Keratinocyte (primary cell): Measurements from ENCODE around the gene SELENOS.

Experiments
- CTCF ChIP-seq, 3 experiments: IDR thresholded peaks in 1 of 3; conservative IDR thresholded peaks in 1 of 3; optimal IDR thresholded peaks in 1 of 3; 2 replicates in 2 of 3; 3 replicates in 1 of 3; pipeline versions ENCODE3 to v1.5.1; 2011; ENCODE audit warnings: low read length in 3 of 3, mild to moderate bottlenecking in 3 of 3, moderate library complexity in 2 of 3, control low read depth in 1 of 3, inconsistent platforms in 1 of 3; ENCODE audit not compliant: insufficient read depth in 2 of 3; ENCODE audit errors: extremely low read depth in 1 of 3
- EZH2 ChIP-seq: IDR thresholded peaks from one replicate; pipeline ENCODE4 v1.6.1; 2012; ENCODE audit warnings: inconsistent platforms, mild to moderate bottlenecking, low read length, moderate library complexity

DNA sequence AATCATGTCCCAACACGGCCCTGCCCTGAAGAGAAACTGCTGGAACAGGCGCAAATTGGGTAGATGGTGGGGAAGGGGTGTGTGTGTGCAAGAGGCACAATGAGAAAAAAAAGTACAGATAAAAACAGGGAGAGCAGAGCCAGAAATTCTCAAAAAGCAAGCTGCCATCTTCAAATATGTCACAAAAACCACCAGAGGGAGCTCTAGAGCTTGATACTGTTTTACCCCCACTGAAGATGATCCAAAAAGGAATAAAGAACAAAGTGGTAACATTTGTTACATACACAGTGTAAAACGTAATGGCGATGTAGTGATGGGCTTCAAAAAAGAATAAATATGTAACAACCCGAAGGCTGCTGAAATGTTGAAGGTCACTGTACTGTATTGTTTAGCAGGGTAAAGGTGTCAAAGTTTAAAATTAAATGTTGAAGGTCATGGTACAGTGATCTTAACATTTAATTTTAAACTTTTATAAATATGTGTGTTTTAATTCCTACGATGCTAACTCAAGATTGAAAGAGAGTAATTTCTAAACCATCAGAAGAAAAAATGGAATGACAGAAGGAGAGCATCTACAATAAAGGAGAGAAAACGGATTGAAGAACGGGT, 11.7 kb upstream of the SELENOS start:
- TF ChIP-seq CTCF (optimal IDR thresholded peaks at IDR 0.05 in 1 of 3, IDR thresholded peaks at IDR 0.05 in 1 of 3, conservative IDR thresholded peaks at IDR 0.05 in 1 of 3; ENCODE audit: extremely low read depth in 1 of 3, insufficient read depth in 2 of 3, low read length in 3 of 3) (peak in 2 of 3 experiments; percentile 59 to 68), EZH2 (no peak)
